AG09309 (cell line): ENCODE results near the gene TEDC1.
A peak's percentile ranks its signal among the peaks of the same experiment; 100 is the strongest.

Experiments
- DNase-seq: peaks from one replicate; pipeline ENCODE4 v3.0.0-alpha.2; 2010; ENCODE audit warnings: low read depth
- H3K4me3 ChIP-seq: 2 replicates; pipeline ENCODE4 v1.5.1; 2011; ENCODE audit warnings: mild to moderate bottlenecking, low read depth, low read length, moderate library complexity; ENCODE audit not compliant: control insufficient read depth
- TF ChIP-seq, protein P1 (sequence below): IDR thresholded peaks from 2 replicates; pipeline ENCODE4 v1.5.1; 2011; ENCODE audit warnings: mild to moderate bottlenecking, low read depth, low read length, inconsistent platforms; ENCODE audit not compliant: insufficient read depth, control insufficient read depth; ENCODE audit errors: missing control alignments

Gene TEDC1

DNA sequence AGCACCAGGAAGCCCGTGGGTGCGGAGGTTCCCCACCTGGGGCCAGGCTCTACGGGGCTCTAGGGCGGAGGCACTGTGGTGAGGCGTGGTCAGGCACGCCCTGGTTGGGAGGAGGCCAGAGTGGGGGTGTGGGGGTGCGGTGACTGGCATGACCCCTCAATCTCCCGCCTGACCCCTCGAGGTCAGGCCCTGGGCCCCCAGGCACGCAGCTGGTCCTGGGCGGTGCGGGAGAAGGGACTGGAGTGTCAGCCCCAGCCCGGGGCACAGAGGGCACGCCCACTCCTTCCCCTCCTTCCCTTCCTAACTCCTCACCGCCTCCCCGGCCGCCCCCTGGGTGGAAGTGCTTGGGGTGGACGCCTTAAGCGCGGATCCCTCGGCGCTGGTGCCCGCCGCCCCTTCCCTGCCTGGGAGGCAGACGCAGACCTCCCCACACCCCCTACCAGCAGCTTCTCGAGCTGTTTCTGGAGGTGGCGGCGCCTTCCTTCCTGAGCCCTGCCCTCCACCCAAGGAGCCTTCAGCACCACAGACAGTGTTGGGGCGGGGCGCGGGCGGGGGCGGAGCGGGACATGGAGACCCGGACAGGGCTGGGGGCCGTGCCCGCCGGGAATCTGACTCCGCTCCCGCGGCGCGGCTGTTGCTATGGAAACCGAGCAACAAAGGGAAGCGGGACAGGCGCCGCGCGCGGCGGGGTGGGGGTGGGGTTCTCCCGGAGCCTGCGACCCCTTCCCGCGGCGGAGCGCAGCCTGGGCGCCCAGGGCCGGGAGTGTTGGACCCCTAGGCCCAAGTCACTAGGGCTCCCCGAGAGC lies 17.2 kb upstream of the TEDC1 start:
- DNase-seq, result peak; percentile 18
- H3K4me3 ChIP-seq, result peak overlapping the region; percentile 43

DNA sequence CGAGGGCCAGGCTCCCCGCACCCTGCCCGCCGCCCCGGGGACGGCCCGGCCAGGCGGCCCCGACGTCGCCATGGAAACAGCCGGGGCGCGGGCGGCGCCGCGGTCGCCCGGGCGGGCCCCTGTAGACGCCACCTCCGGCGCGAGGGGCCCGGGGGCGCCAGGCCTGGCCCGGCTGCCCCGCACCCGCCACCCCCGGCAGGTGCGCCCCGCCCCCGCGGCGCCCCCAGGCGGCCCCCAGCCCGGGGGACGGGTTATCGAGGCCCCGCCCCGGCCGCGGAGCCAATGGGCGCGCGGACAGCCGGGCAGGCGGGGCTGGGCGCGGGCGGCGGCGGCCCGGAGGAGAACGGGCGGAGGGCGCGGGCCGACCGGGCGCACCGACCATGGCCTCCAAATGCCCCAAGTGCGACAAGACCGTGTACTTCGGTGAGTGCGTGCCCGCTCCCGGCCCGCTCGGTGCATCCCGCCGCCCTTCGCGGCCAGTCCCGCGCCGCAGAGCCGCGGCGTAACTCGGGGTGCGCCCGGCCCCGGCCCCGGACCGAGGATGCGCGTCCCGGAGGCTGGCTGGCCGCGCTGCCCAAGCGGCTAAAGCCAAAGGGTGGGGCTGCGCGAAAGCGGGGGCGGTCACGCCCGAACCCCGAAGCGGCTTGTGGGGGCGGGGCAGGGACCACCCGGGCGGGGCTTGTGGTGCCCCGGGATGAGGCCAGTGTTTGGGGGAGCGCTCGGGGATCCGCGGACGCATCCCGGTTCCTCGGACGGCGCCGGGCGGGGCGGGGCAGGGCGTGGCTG lies 16.4 kb upstream of the TEDC1 start, which contains the start of gene CRIP2:
Gene CRIP2 (plus strand): TSS at position 339 of the 786 bp plus-strand sequence. CDS start 42 bp downstream, at position 381.
- TF ChIP-seq, protein P1, sequence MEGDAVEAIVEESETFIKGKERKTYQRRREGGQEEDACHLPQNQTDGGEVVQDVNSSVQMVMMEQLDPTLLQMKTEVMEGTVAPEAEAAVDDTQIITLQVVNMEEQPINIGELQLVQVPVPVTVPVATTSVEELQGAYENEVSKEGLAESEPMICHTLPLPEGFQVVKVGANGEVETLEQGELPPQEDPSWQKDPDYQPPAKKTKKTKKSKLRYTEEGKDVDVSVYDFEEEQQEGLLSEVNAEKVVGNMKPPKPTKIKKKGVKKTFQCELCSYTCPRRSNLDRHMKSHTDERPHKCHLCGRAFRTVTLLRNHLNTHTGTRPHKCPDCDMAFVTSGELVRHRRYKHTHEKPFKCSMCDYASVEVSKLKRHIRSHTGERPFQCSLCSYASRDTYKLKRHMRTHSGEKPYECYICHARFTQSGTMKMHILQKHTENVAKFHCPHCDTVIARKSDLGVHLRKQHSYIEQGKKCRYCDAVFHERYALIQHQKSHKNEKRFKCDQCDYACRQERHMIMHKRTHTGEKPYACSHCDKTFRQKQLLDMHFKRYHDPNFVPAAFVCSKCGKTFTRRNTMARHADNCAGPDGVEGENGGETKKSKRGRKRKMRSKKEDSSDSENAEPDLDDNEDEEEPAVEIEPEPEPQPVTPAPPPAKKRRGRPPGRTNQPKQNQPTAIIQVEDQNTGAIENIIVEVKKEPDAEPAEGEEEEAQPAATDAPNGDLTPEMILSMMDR, result no peak
- H3K4me3 ChIP-seq, result peak within 1 kb of the TSS; percentile 55
- no peak for DNase-seq

More for the DNA sequence above, 17.2 kb upstream of the TEDC1 start:
- TF ChIP-seq, protein P1, result no peak

DNA sequence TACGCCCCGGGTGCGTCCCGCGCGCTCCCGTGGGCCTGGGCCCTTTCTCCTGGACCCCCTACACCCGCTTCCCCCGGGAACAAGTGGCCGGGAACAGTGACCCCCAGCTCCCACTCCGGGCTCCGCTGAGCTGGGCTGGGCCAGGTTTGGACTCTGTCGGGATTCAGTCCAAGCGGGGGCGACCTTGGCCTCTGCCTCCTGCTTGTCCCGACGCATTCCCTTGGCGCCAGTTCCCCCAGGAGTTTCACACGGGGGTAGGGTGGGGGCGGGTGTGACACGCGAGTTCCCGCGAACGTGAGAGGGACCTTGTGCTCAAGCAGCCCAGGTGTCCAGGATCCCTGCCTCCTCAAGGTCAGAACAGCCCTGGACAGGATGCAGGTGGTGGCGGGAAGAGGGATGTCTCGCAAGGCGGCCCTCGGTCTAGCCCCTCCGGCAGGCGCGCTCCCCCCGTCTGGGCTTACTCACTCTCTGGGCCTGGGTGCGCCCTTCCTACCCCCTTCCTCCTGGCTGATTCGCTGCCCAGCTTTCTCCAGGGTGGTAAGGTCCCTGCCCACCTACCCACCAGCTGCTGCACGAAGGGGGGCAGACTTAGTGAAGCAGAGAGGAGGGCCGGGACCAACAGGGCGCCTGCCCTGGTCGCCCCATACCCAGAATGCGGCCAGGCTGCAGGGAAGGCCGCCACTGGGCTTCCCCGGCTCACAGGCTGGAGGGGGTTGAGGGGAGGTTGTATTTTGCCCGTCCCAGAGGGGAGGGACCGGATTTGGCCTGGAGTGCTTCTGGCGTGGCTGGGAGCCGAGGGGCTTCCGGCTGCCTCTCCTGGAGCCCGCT lies 15.6 kb upstream of the TEDC1 start:
- H3K4me3 ChIP-seq, result peak overlapping the region; percentile 55
- no peak for DNase-seq
- TF ChIP-seq, protein P1, result no peak

DNA sequence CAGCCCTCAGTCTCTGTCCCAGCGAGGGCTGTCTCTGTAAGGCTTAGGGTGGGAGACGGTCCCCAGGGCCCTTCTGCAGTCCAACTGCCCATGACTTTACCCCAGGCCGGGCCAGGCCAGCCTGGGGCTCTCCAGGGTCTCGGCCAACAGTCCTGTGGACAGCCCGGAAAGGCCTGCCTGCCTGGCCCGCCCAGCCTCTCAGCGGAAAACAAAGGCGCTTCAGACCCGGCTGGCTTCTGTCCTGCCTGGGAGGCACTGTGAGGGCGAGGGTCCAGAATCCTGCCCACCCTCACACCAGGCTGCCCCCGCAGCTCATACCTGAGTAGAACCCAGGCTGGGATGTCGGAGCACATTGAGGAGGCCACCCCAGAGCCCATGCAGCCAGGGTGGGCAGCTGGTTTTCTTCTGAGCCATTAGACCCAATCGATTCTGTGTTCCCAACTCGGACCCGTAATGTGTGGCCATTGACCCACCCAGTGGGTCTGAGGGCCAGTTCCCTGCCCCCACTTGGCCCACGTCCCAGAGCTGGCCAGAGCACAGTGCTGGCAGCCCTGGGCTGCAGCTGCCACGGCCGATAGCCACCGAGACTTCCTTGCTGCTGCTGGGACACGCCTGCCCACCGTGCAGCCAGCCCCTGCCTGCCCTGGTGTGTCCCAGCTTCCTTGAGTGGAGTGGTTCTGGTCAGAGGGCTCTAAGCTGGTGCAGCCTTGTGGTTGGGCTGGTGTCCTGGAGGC lies 14.8 kb upstream of the TEDC1 start:
- DNase-seq, result no peak
- TF ChIP-seq, protein P1, result no peak
- peak overlapping the region; percentile 55 for H3K4me3 ChIP-seq

DNA sequence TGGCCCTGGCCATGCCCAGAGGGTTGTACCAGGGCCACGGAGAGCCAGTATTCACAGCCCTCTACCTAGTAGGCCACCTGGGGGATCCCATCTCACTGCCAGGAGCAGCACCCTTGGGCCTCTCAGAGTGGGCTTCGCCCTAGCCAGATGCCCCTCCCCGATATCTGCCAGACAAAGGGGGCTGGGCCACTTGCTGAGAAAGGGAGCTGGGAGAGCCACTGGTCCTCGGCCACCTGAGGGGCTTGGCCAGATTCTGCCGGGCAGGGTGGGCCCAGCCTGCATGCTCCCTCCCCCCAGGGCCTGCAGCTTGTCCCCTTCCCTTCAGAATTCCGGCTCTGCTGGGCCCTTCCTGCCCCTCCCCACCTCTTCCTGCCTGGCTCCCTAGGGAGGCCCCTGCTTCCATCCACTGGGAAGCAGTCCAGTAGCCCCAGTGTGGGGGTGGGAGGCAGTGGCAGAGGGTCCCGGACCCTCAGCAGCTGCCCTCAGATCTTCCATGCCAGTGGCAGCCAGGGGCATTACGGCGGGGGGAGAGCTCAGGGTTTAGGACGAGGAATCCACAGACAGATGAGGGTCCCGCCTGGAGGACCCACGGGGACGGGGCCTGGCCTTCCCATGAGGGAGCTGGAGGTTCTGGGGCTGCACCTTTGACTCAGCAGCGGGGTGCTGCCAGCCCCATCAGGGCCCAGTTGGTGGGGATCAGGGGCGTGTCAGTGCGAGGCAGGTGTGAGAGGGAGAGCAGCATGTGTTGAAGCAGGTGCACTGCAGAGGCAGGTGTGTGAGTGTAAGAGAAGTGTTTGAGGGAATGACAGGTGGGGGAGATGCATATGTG lies 14.0 kb upstream of the TEDC1 start:
- H3K4me3 ChIP-seq, result peak overlapping the region; percentile 55; the same call in 1 of the 2 replicates
- no peak for DNase-seq
- TF ChIP-seq, protein P1, result no peak
